ENCODE results near the gene CD44. TPM values are rescaled to one million over a fixed set of nuclear protein-coding genes. Genes with fewer than 3 reads are reported as not detected.

The CD44 gene
- total RNA-seq, 4 donors from 2014 or later = 56.3 to 182 (median 114) TPM

DNA sequence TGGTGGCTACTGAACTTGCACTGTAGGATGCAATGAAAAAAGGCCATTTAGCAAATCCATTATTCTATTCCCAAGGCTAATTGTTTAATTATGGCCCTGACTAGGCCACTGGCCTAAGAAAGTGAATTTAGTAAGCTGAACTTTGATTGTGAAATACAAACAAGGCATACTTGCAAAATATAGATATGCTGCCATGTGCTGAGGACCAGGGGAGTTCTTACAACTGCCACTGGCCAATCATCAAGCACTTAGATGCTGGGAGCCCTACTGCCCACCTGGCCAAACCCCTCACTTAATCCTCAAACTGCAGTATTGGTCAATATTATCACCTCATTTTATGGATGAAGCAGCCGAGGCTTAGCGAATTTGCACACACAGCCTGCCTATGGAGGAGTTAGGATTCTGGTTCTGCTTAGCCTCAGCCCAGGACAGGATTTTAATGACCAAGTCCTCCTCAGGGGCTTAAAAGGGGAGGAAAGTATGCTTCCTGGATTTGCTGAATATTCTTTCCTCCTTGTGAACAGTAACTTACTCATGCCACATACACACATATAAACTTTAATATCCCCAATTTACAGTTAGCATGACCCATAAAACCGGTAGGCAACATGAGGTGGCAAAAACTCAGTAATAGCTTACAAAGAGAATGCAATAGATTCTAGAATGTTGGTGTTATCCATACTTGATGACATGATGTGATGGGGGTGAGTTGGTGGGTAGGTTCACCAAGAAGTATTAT is 39.3 kb downstream of the CD44 start:
- in situ Hi-C loops (cut with MboI; ENCODE audit: low pct_ligation_motif_present in 1 of 4, low pct_unique_long_range_greater_than_20kb in 1 of 4, low sequenced_read_pairs in 3 of 4) (no loop called here), intact Hi-C loops (cut with DNase I; ENCODE audit: low total_unique reads) (loop anchor here (2.0 kb wide), 1 partner anchor 41 kb away; no protein-coding TSS in a partner anchor)
- Histone ChIP-seq H3K36me3 (peaks cover 0 to 14% (median 0%) of the 10 kb centered on the region in 4 donors), H3K9me3 (no peaks in the 10 kb centered on the region), H3K4me1 (peaks cover 34 to 75% (median 52%) of the 10 kb centered on the region in 4 donors), H3K27ac (peak overlapping the region; percentile 66 to 79 (median 75)), H3K27me3 (no peaks in the 10 kb centered on the region), H3K4me3 (no peak overlapping the region)
- DNase-seq = no peak
- 50 to 63% methylated on average over 1 to 3 of the region's 3 CpGs for WGBS, 2 donors (ENCODE audit: low coverage in 1 of 2)
- TF ChIP-seq EP300 (IDR thresholded peaks at IDR 0.05; ENCODE audit: low read depth) (no peak), POLR2AphosphoS5 (IDR thresholded peaks at IDR 0.05) (peak in 2 of 3 donors; percentile 5 to 14)

DNA sequence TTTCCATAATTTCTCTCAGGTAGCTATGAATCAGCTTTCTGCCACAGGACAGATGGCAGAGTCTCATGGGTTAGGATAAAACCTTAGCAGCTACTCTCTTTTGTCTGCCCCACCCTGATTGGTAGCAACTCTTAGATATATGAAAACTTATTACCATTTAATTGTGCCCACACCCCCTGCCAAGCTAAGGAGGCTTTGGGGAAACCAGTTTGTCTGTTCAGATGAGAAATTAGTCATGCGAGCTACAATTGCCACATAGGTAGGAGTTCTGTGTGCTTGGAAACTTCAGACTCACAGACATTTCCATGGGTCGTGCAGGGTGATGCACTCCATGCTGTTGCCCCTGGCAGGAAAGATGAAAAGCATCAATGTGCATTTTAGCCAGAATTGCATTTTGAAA is 39.9 kb downstream of the CD44 start:
- no peaks in the 10 kb centered on the region for H3K27me3 ChIP-seq
- intact Hi-C loops (cut with DNase I; ENCODE audit: low total_unique reads) (loop anchor here (2.0 kb wide), 1 partner anchor 42 kb away; no protein-coding TSS in a partner anchor), in situ Hi-C loops (cut with MboI; ENCODE audit: low pct_ligation_motif_present in 1 of 4, low pct_unique_long_range_greater_than_20kb in 1 of 4, low sequenced_read_pairs in 3 of 4) (no loop called here)
- peak overlapping the region; percentile 66 to 79 (median 75) for H3K27ac ChIP-seq
- no peak overlapping the region for H3K4me3 ChIP-seq
- peaks cover 0 to 14% (median 0%) of the 10 kb centered on the region in 4 donors for H3K36me3 ChIP-seq
- H3K9me3 ChIP-seq = no peaks in the 10 kb centered on the region
- WGBS, 2 donors (ENCODE audit: low coverage in 1 of 2) = 44% methylated on average over 2 of the region's 2 CpGs; no CpG with 5 or more reads in 1 of the 2 donors
- TF ChIP-seq POLR2AphosphoS5 (IDR thresholded peaks at IDR 0.05) (peak in 1 of 3 donors; percentile 17), EP300 (IDR thresholded peaks at IDR 0.05; ENCODE audit: low read depth) (no peak), POLR2A (IDR thresholded peaks at IDR 0.05) (no peak)
- TF ChIP-seq, protein P1, sequence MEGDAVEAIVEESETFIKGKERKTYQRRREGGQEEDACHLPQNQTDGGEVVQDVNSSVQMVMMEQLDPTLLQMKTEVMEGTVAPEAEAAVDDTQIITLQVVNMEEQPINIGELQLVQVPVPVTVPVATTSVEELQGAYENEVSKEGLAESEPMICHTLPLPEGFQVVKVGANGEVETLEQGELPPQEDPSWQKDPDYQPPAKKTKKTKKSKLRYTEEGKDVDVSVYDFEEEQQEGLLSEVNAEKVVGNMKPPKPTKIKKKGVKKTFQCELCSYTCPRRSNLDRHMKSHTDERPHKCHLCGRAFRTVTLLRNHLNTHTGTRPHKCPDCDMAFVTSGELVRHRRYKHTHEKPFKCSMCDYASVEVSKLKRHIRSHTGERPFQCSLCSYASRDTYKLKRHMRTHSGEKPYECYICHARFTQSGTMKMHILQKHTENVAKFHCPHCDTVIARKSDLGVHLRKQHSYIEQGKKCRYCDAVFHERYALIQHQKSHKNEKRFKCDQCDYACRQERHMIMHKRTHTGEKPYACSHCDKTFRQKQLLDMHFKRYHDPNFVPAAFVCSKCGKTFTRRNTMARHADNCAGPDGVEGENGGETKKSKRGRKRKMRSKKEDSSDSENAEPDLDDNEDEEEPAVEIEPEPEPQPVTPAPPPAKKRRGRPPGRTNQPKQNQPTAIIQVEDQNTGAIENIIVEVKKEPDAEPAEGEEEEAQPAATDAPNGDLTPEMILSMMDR (IDR thresholded peaks at IDR 0.05) = no peak
- peaks cover 31 to 73% (median 46%) of the 10 kb centered on the region in 4 donors for H3K4me1 ChIP-seq
- DNase-seq = no peak

DNA sequence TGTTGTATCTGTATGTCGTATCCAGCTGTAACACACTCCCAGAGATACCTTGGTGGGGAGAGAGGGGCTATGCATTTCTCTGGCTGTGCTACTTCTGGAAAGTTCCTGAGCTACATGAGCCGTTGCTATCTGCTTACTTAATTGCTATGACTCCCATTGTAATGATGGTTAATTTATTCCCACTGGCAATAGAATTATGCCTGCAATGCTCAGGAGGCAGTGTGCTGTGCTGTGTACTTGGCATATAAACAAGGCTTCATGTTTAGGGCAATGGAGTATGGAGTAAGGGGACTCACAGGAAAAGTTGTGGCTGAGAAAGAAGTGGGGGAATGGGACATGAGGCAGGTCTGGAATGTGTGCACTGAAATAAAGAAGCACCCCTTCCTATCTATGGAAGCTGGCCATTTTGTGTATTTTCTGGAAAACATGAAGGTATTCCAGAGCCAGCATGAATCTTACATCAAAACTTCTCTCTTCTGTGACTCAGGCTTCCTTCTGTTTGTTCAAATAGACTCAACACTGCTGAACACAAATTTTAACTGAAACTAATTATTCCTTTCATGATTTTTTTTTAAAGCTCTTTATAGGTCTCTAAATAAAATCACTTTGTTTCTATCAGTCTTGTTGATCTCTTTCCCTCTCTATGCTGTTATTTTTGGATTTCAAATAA is 40.6 kb downstream of the CD44 start:
- Histone ChIP-seq H3K4me3 (no peak overlapping the region), H3K4me1 (peaks cover 24 to 66% (median 39%) of the 10 kb centered on the region in 4 donors), H3K36me3 (peaks cover 0 to 14% (median 0%) of the 10 kb centered on the region in 4 donors), H3K27me3 (no peaks in the 10 kb centered on the region), H3K9me3 (no peaks in the 10 kb centered on the region), H3K27ac (peak overlapping the region; percentile 66 to 79 (median 75))
- intact Hi-C loops (cut with DNase I; ENCODE audit: low total_unique reads) = loop anchor here (2.0 to 5.0 kb wide), 2 partner anchors 43 to 717 kb away; no protein-coding TSS in a partner anchor
- TF ChIP-seq POLR2AphosphoS5 (IDR thresholded peaks at IDR 0.05) = no peak
- TF ChIP-seq, protein P1 (IDR thresholded peaks at IDR 0.05) = no peak
- no peak for TF ChIP-seq POLR2A (IDR thresholded peaks at IDR 0.05)
- TF ChIP-seq EP300 (IDR thresholded peaks at IDR 0.05; ENCODE audit: low read depth) = no peak
- in situ Hi-C loops (cut with MboI; ENCODE audit: low pct_ligation_motif_present in 1 of 4, low pct_unique_long_range_greater_than_20kb in 1 of 4, low sequenced_read_pairs in 3 of 4) = no loop called here
- 60% methylated on average over 2 of the region's 2 CpGs; no CpG with 5 or more reads in 1 of the 2 donors for WGBS, 2 donors (ENCODE audit: low coverage in 1 of 2)
- DNase-seq = no peak

DNA sequence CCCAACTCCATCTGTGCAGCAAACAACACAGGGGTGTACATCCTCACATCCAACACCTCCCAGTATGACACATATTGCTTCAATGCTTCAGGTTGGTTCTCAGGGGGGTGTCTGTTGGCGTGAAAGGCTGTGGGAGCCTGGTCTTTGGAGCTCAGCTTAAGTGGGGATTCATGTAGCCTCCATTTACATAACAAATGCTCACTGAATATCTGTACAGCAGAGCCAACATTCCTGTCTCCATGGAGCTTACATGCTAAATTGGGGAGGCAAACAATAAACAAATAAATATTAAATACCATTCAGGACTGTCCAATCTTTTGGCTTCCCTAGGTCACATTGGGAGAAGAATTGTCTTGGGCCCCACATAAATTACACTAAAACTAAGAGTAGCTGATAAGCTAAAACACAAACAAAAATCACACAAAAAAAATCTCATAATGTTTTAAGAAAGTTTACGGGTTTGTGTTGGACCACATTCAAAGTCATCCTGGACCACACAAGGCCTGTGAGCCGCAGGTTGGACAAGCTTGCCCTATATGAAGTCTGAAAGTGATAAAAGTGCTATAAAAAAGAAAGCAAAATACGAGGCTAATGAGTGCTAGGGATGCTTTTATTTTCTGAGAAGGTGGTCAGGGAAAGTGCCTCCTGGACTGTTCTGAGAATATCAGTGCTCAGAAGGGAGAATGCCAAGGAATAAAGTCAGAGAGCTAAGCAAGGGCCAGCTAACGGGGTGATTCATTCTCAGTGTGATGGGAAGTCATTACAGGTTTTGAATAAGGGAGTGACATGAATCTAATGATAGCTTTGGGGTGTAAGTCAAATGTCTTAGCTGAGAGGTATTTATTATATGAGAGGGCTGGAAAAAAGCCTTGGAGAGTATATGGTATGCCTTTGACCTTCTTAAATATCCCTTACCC is 41.6 kb downstream of the CD44 start:
- peaks cover 0 to 18% (median 0%) of the 10 kb centered on the region in 4 donors for H3K36me3 ChIP-seq

More for the DNA sequence above, 41.6 kb downstream of the CD44 start:
- no peak for DNase-seq
- 57 to 60% methylated on average over 4 to 5 of the region's 5 CpGs for WGBS, 2 donors (ENCODE audit: low coverage in 1 of 2)
- Histone ChIP-seq H3K9me3 (no peaks in the 10 kb centered on the region), H3K4me1 (peaks cover 24 to 56% (median 31%) of the 10 kb centered on the region in 4 donors), H3K4me3 (no peak overlapping the region), H3K27ac (peak overlapping the region; percentile 17 to 76 (median 48)), H3K27me3 (no peaks in the 10 kb centered on the region)
- intact Hi-C loops (cut with DNase I; ENCODE audit: low total_unique reads) (loop anchor here (1.0 to 5.0 kb wide), 2 partner anchors 20 to 718 kb away; no protein-coding TSS in a partner anchor), in situ Hi-C loops (cut with MboI; ENCODE audit: low pct_ligation_motif_present in 1 of 4, low pct_unique_long_range_greater_than_20kb in 1 of 4, low sequenced_read_pairs in 3 of 4) (no loop called here)
- TF ChIP-seq, protein P1 (IDR thresholded peaks at IDR 0.05) = no peak
- TF ChIP-seq POLR2AphosphoS5 (IDR thresholded peaks at IDR 0.05) = no peak
- no peak for TF ChIP-seq POLR2A (IDR thresholded peaks at IDR 0.05)
- TF ChIP-seq EP300 (IDR thresholded peaks at IDR 0.05; ENCODE audit: low read depth) = no peak
